Hepatocyte (in vitro differentiated cells): ENCODE results near the gene ADRB2. TPM values are rescaled to one million over a fixed set of nuclear protein-coding genes. Genes with fewer than 3 reads are reported as not detected.

Source experiments
- DNase-seq: peaks from one replicate; pipeline ENCODE4 v3.0.0-alpha.2; 2016; ENCODE audit warnings: low spot score
- H2AFZ ChIP-seq: fragments of 200-600 bp; sonication (generic); 2 replicates; pipeline ENCODE4 v1.6.0; 2016; ENCODE audit warnings: antibody characterized with exemption, mild to moderate bottlenecking
- H3K27ac ChIP-seq: fragments of 200-600 bp; sonication (generic); 2 replicates; pipeline ENCODE4 v1.5.1; 2016; ENCODE audit warnings: mild to moderate bottlenecking
- H3K27me3 ChIP-seq: fragments of 200-600 bp; sonication (generic); 2 replicates; pipeline ENCODE4 v1.6.1; 2016
- H3K36me3 ChIP-seq: fragments of 200-600 bp; sonication (generic); replicated peaks from 2 replicates; pipeline ENCODE4 v1.5.1; 2016; ENCODE audit warnings: low read depth; ENCODE audit not compliant: insufficient read depth
- H3K4me1 ChIP-seq: fragments of 200-600 bp; sonication (generic); 2 replicates; pipeline ENCODE4 v1.5.1; 2016; ENCODE audit warnings: mild to moderate bottlenecking, moderate library complexity; ENCODE audit not compliant: insufficient read depth
- H3K4me2 ChIP-seq: fragments of 200-600 bp; sonication (generic); 2 replicates; pipeline ENCODE4 v1.6.0; 2016
- H3K4me3 ChIP-seq: fragments of 200-600 bp; sonication (generic); 2 replicates; pipeline ENCODE4 v1.5.1; 2016; ENCODE audit warnings: mild to moderate bottlenecking
- H3K79me2 ChIP-seq: fragments of 200-600 bp; sonication (generic); 2 replicates; pipeline ENCODE4 v1.6.0; 2017; ENCODE audit warnings: mild to moderate bottlenecking
- H3K9me2 ChIP-seq: fragments of 200-600 bp; sonication (generic); replicated peaks from 2 replicates; pipeline ENCODE4 v1.6.0; 2017; ENCODE audit warnings: mild to moderate bottlenecking; ENCODE audit not compliant: insufficient read depth
- H3K9me3 ChIP-seq: fragments of 200-600 bp; sonication (generic); 2 replicates; pipeline ENCODE4 v1.5.1; 2016; ENCODE audit warnings: low read depth, mild to moderate bottlenecking
- H4K20me1 ChIP-seq: fragments of 200-600 bp; sonication (generic); 2 replicates; pipeline ENCODE4 v1.6.0; 2016; ENCODE audit warnings: mild to moderate bottlenecking; ENCODE audit not compliant: insufficient read depth, poor library complexity, severe bottlenecking
- CTCF ChIP-seq: fragments of 200-600 bp; sonication (generic); IDR thresholded peaks from 2 replicates; pipeline ENCODE4 v1.5.1; 2016; ENCODE audit warnings: antibody characterized with exemption, mild to moderate bottlenecking; ENCODE audit not compliant: poor library complexity
- EZH2 ChIP-seq: fragments of 200-600 bp; sonication (generic); IDR thresholded peaks from 2 replicates; pipeline ENCODE4 v1.6.1; 2016; ENCODE audit warnings: antibody characterized with exemption, mild to moderate bottlenecking, borderline replicate concordance
- EZH2phosphoT487 ChIP-seq: fragments of 200-600 bp; sonication (generic); IDR thresholded peaks from one replicate; pipeline ENCODE4 v1.6.1; 2018; ENCODE audit warnings: antibody characterized with exemption, mild to moderate bottlenecking, low read depth, moderate library complexity; ENCODE audit not compliant: unreplicated experiment, severe bottlenecking
- WGBS: methylation state at CpG from one replicate; pipeline ENCODE4 v1.1.6; 2016; ENCODE audit warnings: low lambda C conversion rate; ENCODE audit errors: missing lambda C conversion rate; 5-methylcytosine and 5-hydroxymethylcytosine counted together
- polyA plus RNA-seq: library from polyadenylated mRNA; unstranded; fragments of >200 nt; fragmentation: Nextera tagmentation; extraction: Ambion mirVana; gene quantifications from 2 replicates; pipeline ENCODE4 v1.2.1, GENCODE V29; 2016
- total RNA-seq: library from RNA; depleted of rRNA; stranded (reverse); fragments of >200 nt; gene quantifications from 2 replicates; pipeline ENCODE4 v1.2.3, GENCODE V29; 2014

ADRB2 gene
- total and polyA plus RNA-seq, 2 experiments from 2014 or later, result 0.63 to 1.1 TPM

- Histone ChIP-seq H3K9me2 (no peaks in the 10 kb centered on the region), H3K4me2 (no peak overlapping the region), H3K79me2 (no peaks in the 10 kb centered on the region), H3K9me3 (no peaks in the 10 kb centered on the region), H2AFZ (no peak overlapping the region), H4K20me1 (no peaks in the 10 kb centered on the region), H3K36me3 (no peaks in the 10 kb centered on the region), H3K4me3 (no peak overlapping the region), H3K27me3 (no peaks in the 10 kb centered on the region), H3K4me1 (no peaks in the 10 kb centered on the region), H3K27ac (no peak overlapping the region)
- DNase-seq, result no peak
- 100% methylated on average over 1 of the region's 1 CpG for WGBS
- TF ChIP-seq CTCF (no peak), EZH2phosphoT487 (no peak)
Measured at GRCh38 chr5:148838357-148838756, 11.9 kb downstream of the ADRB2 start.

GRCh38 chr5:148839960-148840359, 13.5 kb downstream of the ADRB2 start:
- Histone ChIP-seq H4K20me1 (no peaks in the 10 kb centered on the region), H3K9me2 (no peaks in the 10 kb centered on the region), H3K4me1 (no peaks in the 10 kb centered on the region), H3K27ac (no peak overlapping the region), H2AFZ (no peak overlapping the region), H3K36me3 (no peaks in the 10 kb centered on the region), H3K79me2 (no peaks in the 10 kb centered on the region), H3K4me2 (no peak overlapping the region), H3K27me3 (no peaks in the 10 kb centered on the region), H3K9me3 (no peaks in the 10 kb centered on the region), H3K4me3 (no peak overlapping the region)
- no peak for TF ChIP-seq CTCF
- no peak for TF ChIP-seq EZH2
- no peak for TF ChIP-seq EZH2phosphoT487
- 82% methylated on average over 4 of the region's 4 CpGs for WGBS
- DNase-seq, result no peak

- TF ChIP-seq EZH2phosphoT487 (no peak), EZH2 (no peak), CTCF (no peak)
- H3K27me3 ChIP-seq, result no peaks in the 10 kb centered on the region
- 93% methylated on average over 1 of the region's 1 CpG for WGBS
- no peaks in the 10 kb centered on the region for H3K4me1 ChIP-seq
- no peak overlapping the region for H3K27ac ChIP-seq
- H3K36me3 ChIP-seq, result no peaks in the 10 kb centered on the region
- no peaks in the 10 kb centered on the region for H3K79me2 ChIP-seq
- H3K4me2 ChIP-seq, result no peak overlapping the region
- no peak overlapping the region for H3K4me3 ChIP-seq
- no peaks in the 10 kb centered on the region for H3K9me2 ChIP-seq
- no peak overlapping the region for H2AFZ ChIP-seq
- no peaks in the 10 kb centered on the region for H3K9me3 ChIP-seq
- DNase-seq, result no peak
- H4K20me1 ChIP-seq, result no peaks in the 10 kb centered on the region
Measured at GRCh38 chr5:148840531-148840930, 14.1 kb downstream of the ADRB2 start.

GRCh38 chr5:148841519-148841918, 15.1 kb downstream of the ADRB2 start:
- Histone ChIP-seq H3K9me3 (no peaks in the 10 kb centered on the region), H2AFZ (no peak overlapping the region), H3K79me2 (no peaks in the 10 kb centered on the region), H3K27me3 (no peaks in the 10 kb centered on the region), H3K4me3 (no peak overlapping the region), H3K9me2 (no peaks in the 10 kb centered on the region), H3K4me2 (no peak overlapping the region), H4K20me1 (no peaks in the 10 kb centered on the region), H3K27ac (no peak overlapping the region), H3K36me3 (no peaks in the 10 kb centered on the region), H3K4me1 (no peaks in the 10 kb centered on the region)
- DNase-seq, result no peak
- no peak for TF ChIP-seq CTCF
- no peak for TF ChIP-seq EZH2
- no peak for TF ChIP-seq EZH2phosphoT487
- WGBS, result 60% methylated on average over 3 of the region's 3 CpGs
